K562 (cell line): Measurements from ENCODE around the gene CCDC136. TPM values are rescaled to one million over a fixed set of nuclear protein-coding genes. Genes with fewer than 3 reads are reported as not detected.
A peak's percentile ranks its signal among the peaks of the same experiment; 100 is the strongest.

Source experiments
- CBX5 ChIP-seq: IDR thresholded peaks from 2 replicates; pipeline ENCODE4 v1.6.1; 2014; ENCODE audit warnings: low read depth, borderline replicate concordance
- CC2D1A ChIP-seq: fragments of 450-650 bp; IDR thresholded peaks from 2 replicates; pipeline ENCODE4 v1.6.1; 2017; ENCODE audit warnings: mild to moderate bottlenecking
- E2F3 ChIP-seq: fragments of 250-450 bp; sonication (Bioruptor Pico); IDR thresholded peaks from 2 replicates; pipeline ENCODE4 v1.4.0; 2020; ENCODE audit warnings: mild to moderate bottlenecking
- FOXJ2 ChIP-seq: fragments of 200-800 bp; sonication (Bioruptor generic); IDR thresholded peaks from 2 replicates; pipeline ENCODE4 v1.6.1; 2016; ENCODE audit warnings: missing genetic modification characterization, missing compliant biosample characterization
- HES1 ChIP-seq: fragments of 450-650 bp; IDR thresholded peaks from 2 replicates; pipeline ENCODE4 v1.6.1; 2016; ENCODE audit warnings: low read depth, mild to moderate bottlenecking, moderate library complexity
- HNRNPL ChIP-seq: fragments of 200-400 bp; formaldehyde crosslinking; IDR thresholded peaks from 2 replicates; pipeline ENCODE4 v1.6.1; 2017; ENCODE audit warnings: low read depth, mild to moderate bottlenecking, low read length
- IFI16 ChIP-seq: fragments of 250-450 bp; sonication (Bioruptor Pico); IDR thresholded peaks from 2 replicates; pipeline ENCODE4 v2.1.2; 2022; ENCODE audit warnings: mild to moderate bottlenecking, inconsistent platforms
- MCM3 ChIP-seq: fragments of 450-650 bp; IDR thresholded peaks from 2 replicates; pipeline ENCODE4 v1.6.1; 2016
- POLR2G ChIP-seq: fragments of 200-400 bp; formaldehyde crosslinking; IDR thresholded peaks from 2 replicates; pipeline ENCODE4 v1.6.1; 2017; ENCODE audit warnings: low read depth, mild to moderate bottlenecking, antibody characterized with exemption, low read length, moderate library complexity
- RBBP5 ChIP-seq: fragments of 200-600 bp; sonication (generic); IDR thresholded peaks from 2 replicates; pipeline ENCODE4 v1.6.1; 2012; ENCODE audit warnings: borderline replicate concordance, mild to moderate bottlenecking, low read length, control low read depth, inconsistent platforms; ENCODE audit not compliant: insufficient read depth, poor library complexity, severe bottlenecking
- SNRNP70 ChIP-seq: fragments of 200-400 bp; formaldehyde crosslinking; optimal IDR thresholded peaks from 2 replicates; pipeline ENCODE3; 2017; ENCODE audit warnings: low read depth, low read length
- YY1 ChIP-seq, 3 experiments: IDR thresholded peaks; 2 replicates each; pipeline ENCODE4 v1.6.1; 2011; ENCODE audit warnings: low read length in 2 of 3, mild to moderate bottlenecking in 2 of 3, moderate library complexity in 2 of 3, borderline replicate concordance in 1 of 3, control low read depth in 1 of 3, low read depth in 1 of 3; ENCODE audit not compliant: insufficient read depth in 3 of 3, insufficient replicate concordance in 2 of 3, control insufficient read depth in 1 of 3, insufficient read length in 1 of 3; ENCODE audit errors: extremely low read depth in 1 of 3
- ZBTB33 ChIP-seq: sonication (generic); formaldehyde crosslinking; IDR thresholded peaks from 2 replicates; pipeline ENCODE4 v1.8.1; 2023; ENCODE audit warnings: mild to moderate bottlenecking, missing genetic modification reagents
- ZKSCAN1 ChIP-seq: fragments of 150-350 bp; IDR thresholded peaks from 2 replicates; pipeline ENCODE4 v1.6.1; 2016; ENCODE audit warnings: low read depth, low read length
- ZNF146 ChIP-seq: IDR thresholded peaks from one replicate; pipeline ENCODE4 v1.6.1; 2018; ENCODE audit warnings: missing compliant biosample characterization; ENCODE audit not compliant: unreplicated experiment
- ZNF212 ChIP-seq: fragments of 450-650 bp; formaldehyde crosslinking; IDR thresholded peaks from 2 replicates; pipeline ENCODE4 v1.4.0; 2020; ENCODE audit warnings: mild to moderate bottlenecking
- ZNF699 ChIP-seq: fragments of 250-450 bp; sonication (Bioruptor Pico); IDR thresholded peaks from 2 replicates; pipeline ENCODE4 v1.8.0; 2021; ENCODE audit warnings: mild to moderate bottlenecking, moderate library complexity; ENCODE audit not compliant: insufficient replicate concordance
- ZNF77 ChIP-seq: fragments of 250-450 bp; sonication (Bioruptor Pico); IDR thresholded peaks from 2 replicates; pipeline ENCODE4 v1.5.0; 2020
- polyA plus RNA-seq, 8 experiments: library from polyadenylated mRNA; depleted of rRNA in 4 of 8; stranded (reverse) in 5 of 8; unstranded in 3 of 8; fragments of >200 nt; fragmentation: Nextera tagmentation in 2 of 8; fragmentation: Illumina TruSeq in 1 of 8; extraction: Ambion mirVana in 2 of 8; extraction: Trizol in 1 of 8; gene quantifications; 2 replicates each; pipeline versions ENCODE4 v1.2.1 to v1.2.3, GENCODE V29; 2011 to 2014; ENCODE audit warnings: inconsistent platforms in 1 of 8, missing spikeins in 1 of 8
- total RNA-seq, 7 experiments: library from RNA; depleted of rRNA in 6 of 7; stranded (reverse); fragments of >200 nt in 6 of 7; fragmentation: Illumina TruSeq in 2 of 7; extraction: Trizol in 2 of 7; gene quantifications; 2 replicates each; pipeline versions ENCODE4 v1.2.1 to v1.2.3, GENCODE V29; 2011 to 2021; ENCODE audit warnings: low replicate concordance in 1 of 7
- TF ChIP-seq, protein P1 (sequence below): sonication (generic); IDR thresholded peaks from 2 replicates; pipeline ENCODE4 v1.6.1; 2016
- TF ChIP-seq, protein P2 (sequence below): sonication (generic); formaldehyde crosslinking; IDR thresholded peaks from 2 replicates; pipeline ENCODE4 v1.8.1; 2022; ENCODE audit warnings: missing genetic modification reagents

Gene CCDC136
- total and polyA plus RNA-seq, 9 of the 15 experiments (the other 6 are each of a cell fraction or from before 2014, with no cell fraction given) = 2.4 to 40.8 (median 26.5) TPM

DNA sequence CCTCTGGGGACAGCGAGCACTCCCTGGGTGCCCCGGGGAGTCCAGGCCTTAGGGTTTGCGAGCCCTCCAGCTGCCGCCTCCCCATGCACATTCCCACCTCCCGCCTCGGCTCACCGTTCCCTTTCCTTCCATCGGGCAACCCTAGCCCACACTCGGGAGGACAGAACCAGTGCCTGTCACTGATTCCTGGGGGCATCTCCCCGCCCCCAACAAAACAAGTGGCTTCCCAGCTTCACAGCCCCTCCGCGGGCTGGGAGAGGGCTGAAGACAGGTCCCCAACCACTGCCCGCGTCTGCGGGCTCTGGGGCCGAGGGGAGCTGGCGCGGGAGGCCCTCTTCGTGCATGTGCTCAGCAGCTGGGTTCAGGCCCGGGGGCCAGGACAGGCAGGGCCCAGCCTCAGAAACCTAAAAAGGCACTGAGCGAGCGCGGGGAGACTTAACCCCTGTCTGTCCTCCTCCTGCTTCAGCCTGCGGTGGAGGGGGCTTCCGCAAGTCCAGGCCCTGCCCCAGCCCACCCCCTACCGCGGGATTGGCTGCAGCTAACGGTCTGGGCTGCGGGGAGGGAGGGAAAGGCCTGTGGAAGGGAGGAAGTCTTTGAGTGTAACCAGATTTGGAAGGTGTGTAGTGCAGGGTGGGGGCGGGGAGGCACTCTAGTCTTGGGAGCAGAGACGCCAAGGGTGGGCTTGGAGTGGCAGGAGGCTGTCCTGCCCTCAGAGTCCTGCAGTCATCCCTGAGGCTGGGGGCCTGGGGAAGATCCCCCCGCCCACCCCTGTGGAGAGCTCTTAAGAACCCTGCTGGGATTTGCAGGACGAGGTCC lies 39.6 kb downstream of the CCDC136 start (continued):
- TF ChIP-seq, protein P1, sequence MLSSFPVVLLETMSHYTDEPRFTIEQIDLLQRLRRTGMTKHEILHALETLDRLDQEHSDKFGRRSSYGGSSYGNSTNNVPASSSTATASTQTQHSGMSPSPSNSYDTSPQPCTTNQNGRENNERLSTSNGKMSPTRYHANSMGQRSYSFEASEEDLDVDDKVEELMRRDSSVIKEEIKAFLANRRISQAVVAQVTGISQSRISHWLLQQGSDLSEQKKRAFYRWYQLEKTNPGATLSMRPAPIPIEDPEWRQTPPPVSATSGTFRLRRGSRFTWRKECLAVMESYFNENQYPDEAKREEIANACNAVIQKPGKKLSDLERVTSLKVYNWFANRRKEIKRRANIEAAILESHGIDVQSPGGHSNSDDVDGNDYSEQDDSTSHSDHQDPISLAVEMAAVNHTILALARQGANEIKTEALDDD = no peak
- peak; percentile 90 for TF ChIP-seq POLR2G
- TF ChIP-seq SNRNP70 = no peak
- peak; percentile 79 for TF ChIP-seq E2F3 (CRISPR knock-in tag)
- no peak for TF ChIP-seq IFI16 (CRISPR knock-in tag)
- TF ChIP-seq ZNF77 (CRISPR knock-in tag) = no peak
- no peak for TF ChIP-seq ZKSCAN1
- peak; percentile 2 for TF ChIP-seq ZNF146 (CRISPR knock-in tag)
- TF ChIP-seq ZNF212 (CRISPR knock-in tag) = peak; percentile 22; the same call in 1 of the 2 replicates
- TF ChIP-seq CC2D1A = no peak; the same call in 1 of the 2 replicates
- no peak for TF ChIP-seq ZBTB33 (CRISPR knock-in tag)
- TF ChIP-seq, protein P2, sequence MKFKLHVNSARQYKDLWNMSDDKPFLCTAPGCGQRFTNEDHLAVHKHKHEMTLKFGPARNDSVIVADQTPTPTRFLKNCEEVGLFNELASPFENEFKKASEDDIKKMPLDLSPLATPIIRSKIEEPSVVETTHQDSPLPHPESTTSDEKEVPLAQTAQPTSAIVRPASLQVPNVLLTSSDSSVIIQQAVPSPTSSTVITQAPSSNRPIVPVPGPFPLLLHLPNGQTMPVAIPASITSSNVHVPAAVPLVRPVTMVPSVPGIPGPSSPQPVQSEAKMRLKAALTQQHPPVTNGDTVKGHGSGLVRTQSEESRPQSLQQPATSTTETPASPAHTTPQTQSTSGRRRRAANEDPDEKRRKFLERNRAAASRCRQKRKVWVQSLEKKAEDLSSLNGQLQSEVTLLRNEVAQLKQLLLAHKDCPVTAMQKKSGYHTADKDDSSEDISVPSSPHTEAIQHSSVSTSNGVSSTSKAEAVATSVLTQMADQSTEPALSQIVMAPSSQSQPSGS (CRISPR knock-in tag) = no peak
- TF ChIP-seq FOXJ2 (tag) = no peak
- no peak for TF ChIP-seq RBBP5
- TF ChIP-seq ZNF699 (CRISPR knock-in tag) = no peak
- TF ChIP-seq HES1 = no peak
- no peak for TF ChIP-seq HNRNPL
- TF ChIP-seq MCM3 = no peak
- TF ChIP-seq CBX5 = no peak
- TF ChIP-seq YY1 (IDR thresholded peaks at IDR 0.05; ENCODE audit: borderline replicate concordance in 1 of 3, control insufficient read depth in 1 of 3, extremely low read depth in 1 of 3, insufficient read depth in 3 of 3, insufficient read length in 1 of 3, insufficient replicate concordance in 2 of 3, low read depth in 1 of 3, low read length in 2 of 3) = no peak
